Measurements from ENCODE around the gene TENM3.

The TENM3 gene

GRCh38 chr4:182716192-182716591 is 473.0 kb downstream of the TENM3 start:
- H3K9me3 Mint-ChIP-seq = no peaks in the 10 kb centered on the region
- no peak overlapping the region for H3K4me3 Mint-ChIP-seq
- no peaks in the 10 kb centered on the region for H3K27me3 Mint-ChIP-seq (ENCODE audit: low read depth, poor library complexity)
- TF ChIP-seq CTCF (IDR thresholded peaks at IDR 0.05) = no peak
- no peak for DNase-seq
- peaks cover 12% of the 10 kb centered on the region for H3K4me1 Mint-ChIP-seq
- peak overlapping the region; percentile 71 for H3K27ac Mint-ChIP-seq
- peaks cover 54% of the 10 kb centered on the region for H3K36me3 Mint-ChIP-seq (ENCODE audit: low read depth)

GRCh38 chr4:182717788-182718583 is 474.8 kb downstream of the TENM3 start:
- H3K27me3 Mint-ChIP-seq (ENCODE audit: low read depth, poor library complexity) = no peaks in the 10 kb centered on the region
- TF ChIP-seq CTCF (IDR thresholded peaks at IDR 0.05) = no peak
- DNase-seq = no peak
- H3K4me1 Mint-ChIP-seq = peaks cover 12% of the 10 kb centered on the region
- no peak overlapping the region for H3K4me3 Mint-ChIP-seq
- no peaks in the 10 kb centered on the region for H3K9me3 Mint-ChIP-seq
- H3K27ac Mint-ChIP-seq = peak overlapping the region; percentile 37
- H3K36me3 Mint-ChIP-seq (ENCODE audit: low read depth) = peaks cover 69% of the 10 kb centered on the region

- Mint-ChIP-seq H3K9me3 (no peaks in the 10 kb centered on the region), H3K4me3 (no peak overlapping the region), H3K27ac (no peak overlapping the region), H3K4me1 (no peaks in the 10 kb centered on the region), H3K36me3 (ENCODE audit: low read depth) (peaks cover 45% of the 10 kb centered on the region), H3K27me3 (ENCODE audit: low read depth, poor library complexity) (peaks cover 4% of the 10 kb centered on the region)
- no peak for DNase-seq
- no peak for TF ChIP-seq CTCF (IDR thresholded peaks at IDR 0.05)
Measured at GRCh38 chr4:182724414-182724813, 481.2 kb downstream of the TENM3 start.

- Mint-ChIP-seq H3K4me3 (no peak overlapping the region), H3K4me1 (no peaks in the 10 kb centered on the region), H3K27ac (no peak overlapping the region), H3K9me3 (no peaks in the 10 kb centered on the region), H3K36me3 (ENCODE audit: low read depth) (peaks cover 68% of the 10 kb centered on the region), H3K27me3 (ENCODE audit: low read depth, poor library complexity) (peaks cover 4% of the 10 kb centered on the region)
- DNase-seq = no peak
- no peak for TF ChIP-seq CTCF (IDR thresholded peaks at IDR 0.05)
Measured at GRCh38 chr4:182729516-182729915, 486.3 kb downstream of the TENM3 start.

- no peak overlapping the region for H3K27ac Mint-ChIP-seq
- H3K9me3 Mint-ChIP-seq = no peaks in the 10 kb centered on the region
- TF ChIP-seq CTCF (IDR thresholded peaks at IDR 0.05) = no peak
- H3K27me3 Mint-ChIP-seq (ENCODE audit: low read depth, poor library complexity) = peaks cover 4% of the 10 kb centered on the region
- peaks cover 64% of the 10 kb centered on the region for H3K36me3 Mint-ChIP-seq (ENCODE audit: low read depth)
- H3K4me1 Mint-ChIP-seq = no peaks in the 10 kb centered on the region
- DNase-seq = no peak
- no peak overlapping the region for H3K4me3 Mint-ChIP-seq
Measured at GRCh38 chr4:182730791-182731190, 487.6 kb downstream of the TENM3 start.

GRCh38 chr4:182736207-182736606 is 493.0 kb downstream of the TENM3 start:
- H3K4me3 Mint-ChIP-seq = no peak overlapping the region
- no peaks in the 10 kb centered on the region for H3K27me3 Mint-ChIP-seq (ENCODE audit: low read depth, poor library complexity)
- DNase-seq = no peak

More at GRCh38 chr4:182736207-182736606, 493.0 kb downstream of the TENM3 start:
- TF ChIP-seq CTCF (IDR thresholded peaks at IDR 0.05) = no peak
- Mint-ChIP-seq H3K9me3 (no peaks in the 10 kb centered on the region), H3K4me1 (no peaks in the 10 kb centered on the region), H3K27ac (no peak overlapping the region), H3K36me3 (ENCODE audit: low read depth) (peaks cover 50% of the 10 kb centered on the region)
